Panc1 (cell line): Measurements from ENCODE around the gene IQCC. TPM values are rescaled to one million over a fixed set of nuclear protein-coding genes. Genes with fewer than 3 reads are reported as not detected.

Experiments
- ATAC-seq: fragments of 200-7000 bp; cut with Tn5 transposase; 2 replicates; pipeline ENCODE4 v1.9.1; 2020; ENCODE audit warnings: mild to moderate bottlenecking, moderate library complexity
- BruUV-seq: library from RNA; stranded (reverse); fragments of 400-500 nt; replicated peaks from 2 replicates; lab custom pipeline; 2021; lab: Mats Ljungman, UMichigan
- CTCF ChIA-PET: fragments of 300-600 bp; sonication (Branson Sonifier 250); formaldehyde crosslinking; loops from one replicate; lab custom pipeline; 2022; ENCODE audit warnings: antibody characterized with exemption; lab: Charles Lee
- POLR2A ChIA-PET: fragments of 300-600 bp; sonication (Branson Sonifier 250); formaldehyde crosslinking; loops from one replicate; lab custom pipeline; 2022; ENCODE audit warnings: antibody characterized with exemption; lab: Charles Lee
- DNase-seq: peaks from one replicate; pipeline ENCODE4 v3.0.0-alpha.2; 2010; ENCODE audit warnings: low read depth, low spot score
- H3K27ac ChIP-seq: 2 replicates; pipeline ENCODE4 v1.5.1; 2011; ENCODE audit warnings: mild to moderate bottlenecking, low read length, inconsistent platforms
- H3K27me3 ChIP-seq: fragments of 200-500 bp; sonication (Bioruptor generic); 2 replicates; pipeline ENCODE4 v1.6.0; 2014; ENCODE audit warnings: low read length, inconsistent platforms; ENCODE audit not compliant: control insufficient read depth, insufficient read depth
- H3K36me3 ChIP-seq: fragments of 200-500 bp; sonication (Bioruptor generic); 2 replicates; pipeline ENCODE4 v1.5.1; 2014; ENCODE audit warnings: inconsistent platforms, mild to moderate bottlenecking, low read length, moderate library complexity; ENCODE audit not compliant: control insufficient read depth, insufficient read depth
- H3K4me1 ChIP-seq: 2 replicates; pipeline ENCODE4 v1.5.1; 2011; ENCODE audit warnings: inconsistent platforms, mild to moderate bottlenecking, low read length, moderate library complexity; ENCODE audit not compliant: control insufficient read depth, insufficient read depth
- H3K4me3 ChIP-seq, 2 experiments: 2 replicates each; pipeline ENCODE4 v1.5.1; 2011 to 2012; ENCODE audit warnings: low read depth in 2 of 2, low read length in 2 of 2, mild to moderate bottlenecking in 2 of 2, inconsistent platforms in 1 of 2, moderate library complexity in 1 of 2
- H3K9me3 ChIP-seq: fragments of 200-500 bp; sonication (Bioruptor generic); 2 replicates; pipeline ENCODE4 v1.5.1; 2014; ENCODE audit warnings: low read depth, mild to moderate bottlenecking, inconsistent platforms, low read length, moderate library complexity; ENCODE audit not compliant: control insufficient read depth, insufficient read depth
- POLR2AphosphoS5 ChIP-seq: IDR thresholded peaks from 2 replicates; pipeline ENCODE4 v1.6.1; 2012; ENCODE audit warnings: mild to moderate bottlenecking, low read depth, low read length, moderate library complexity
- SIN3A ChIP-seq: IDR thresholded peaks from 2 replicates; pipeline ENCODE4 v1.6.1; 2012; ENCODE audit warnings: low read depth, mild to moderate bottlenecking, low read length, moderate library complexity, borderline replicate concordance; ENCODE audit not compliant: insufficient read depth
- TCF7L2 ChIP-seq: IDR thresholded peaks from 2 replicates; pipeline ENCODE4 v1.6.1; 2011; ENCODE audit warnings: mild to moderate bottlenecking, low read depth, low read length, inconsistent platforms
- in situ Hi-C: cut with HindIII; loops from 2 replicates; pipeline ENCODE4 v1.10.0; 2016; ENCODE audit warnings: low sequenced_read_pairs, low pct_unique_long_range_greater_than_20kb
- intact Hi-C: fragments of 100-400 bp; cut with micrococcal nuclease; formaldehyde crosslinking; loops from one replicate; pipeline ENCODE4 v1.10.0; 2022; ENCODE audit not compliant: unreplicated experiment
- total RNA-seq: library from RNA; stranded (reverse); gene quantifications from one replicate; pipeline ENCODE4 v1.2.1, GENCODE V29; 2021; ENCODE audit not compliant: unreplicated experiment
- TF ChIP-seq, protein P1 (sequence below), 2 experiments: IDR thresholded peaks; 2 replicates each; pipeline ENCODE4 v1.6.1; 2011 to 2012; ENCODE audit warnings: low read depth in 2 of 2, control low read depth in 1 of 2, low read length in 1 of 2, mild to moderate bottlenecking in 1 of 2, moderate library complexity in 1 of 2; ENCODE audit not compliant: insufficient read depth in 1 of 2
- TF ChIP-seq, protein P2 (sequence below): fragments of 450-650 bp; IDR thresholded peaks from 2 replicates; pipeline ENCODE4 v1.5.1; 2017; ENCODE audit warnings: mild to moderate bottlenecking

IQCC gene
- total RNA-seq, 1 experiment from 2014 or later: 4.4 TPM

DNA sequence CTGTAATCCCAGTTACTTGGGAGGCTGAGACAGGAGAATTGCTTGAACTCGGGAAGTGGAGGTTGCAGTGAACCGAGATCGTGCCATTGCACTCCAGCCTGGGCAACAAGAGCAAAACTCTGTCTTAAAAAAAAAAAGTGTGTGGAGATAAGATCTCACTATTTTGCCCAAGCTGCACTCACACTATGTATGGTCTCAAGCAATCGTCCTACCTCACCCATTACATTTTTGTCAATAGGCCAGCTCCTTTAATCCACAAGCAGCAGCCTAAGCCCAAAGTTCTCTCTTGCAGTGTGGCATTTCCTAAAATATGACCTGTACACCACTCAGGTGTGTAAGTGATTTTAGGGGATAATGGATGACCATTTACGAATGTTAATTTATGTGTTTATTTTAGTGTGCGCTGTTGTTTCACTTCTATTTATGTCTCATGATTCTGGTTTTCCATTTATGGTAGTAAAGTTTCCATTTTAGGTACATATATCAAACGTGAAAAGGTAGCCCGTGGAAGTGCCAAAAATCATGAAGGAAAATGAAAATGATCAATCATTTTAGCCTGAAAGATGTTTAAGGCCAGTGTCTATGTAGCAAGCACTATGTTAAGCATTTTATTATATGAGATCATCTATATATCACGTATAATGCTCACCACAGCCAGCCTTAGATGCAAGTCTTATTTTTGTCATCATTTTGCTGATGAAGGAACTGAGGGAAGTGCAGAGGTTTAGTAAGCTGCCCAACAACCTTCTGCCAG is 51.2 kb downstream of the IQCC start:
- TF ChIP-seq, protein P1, sequence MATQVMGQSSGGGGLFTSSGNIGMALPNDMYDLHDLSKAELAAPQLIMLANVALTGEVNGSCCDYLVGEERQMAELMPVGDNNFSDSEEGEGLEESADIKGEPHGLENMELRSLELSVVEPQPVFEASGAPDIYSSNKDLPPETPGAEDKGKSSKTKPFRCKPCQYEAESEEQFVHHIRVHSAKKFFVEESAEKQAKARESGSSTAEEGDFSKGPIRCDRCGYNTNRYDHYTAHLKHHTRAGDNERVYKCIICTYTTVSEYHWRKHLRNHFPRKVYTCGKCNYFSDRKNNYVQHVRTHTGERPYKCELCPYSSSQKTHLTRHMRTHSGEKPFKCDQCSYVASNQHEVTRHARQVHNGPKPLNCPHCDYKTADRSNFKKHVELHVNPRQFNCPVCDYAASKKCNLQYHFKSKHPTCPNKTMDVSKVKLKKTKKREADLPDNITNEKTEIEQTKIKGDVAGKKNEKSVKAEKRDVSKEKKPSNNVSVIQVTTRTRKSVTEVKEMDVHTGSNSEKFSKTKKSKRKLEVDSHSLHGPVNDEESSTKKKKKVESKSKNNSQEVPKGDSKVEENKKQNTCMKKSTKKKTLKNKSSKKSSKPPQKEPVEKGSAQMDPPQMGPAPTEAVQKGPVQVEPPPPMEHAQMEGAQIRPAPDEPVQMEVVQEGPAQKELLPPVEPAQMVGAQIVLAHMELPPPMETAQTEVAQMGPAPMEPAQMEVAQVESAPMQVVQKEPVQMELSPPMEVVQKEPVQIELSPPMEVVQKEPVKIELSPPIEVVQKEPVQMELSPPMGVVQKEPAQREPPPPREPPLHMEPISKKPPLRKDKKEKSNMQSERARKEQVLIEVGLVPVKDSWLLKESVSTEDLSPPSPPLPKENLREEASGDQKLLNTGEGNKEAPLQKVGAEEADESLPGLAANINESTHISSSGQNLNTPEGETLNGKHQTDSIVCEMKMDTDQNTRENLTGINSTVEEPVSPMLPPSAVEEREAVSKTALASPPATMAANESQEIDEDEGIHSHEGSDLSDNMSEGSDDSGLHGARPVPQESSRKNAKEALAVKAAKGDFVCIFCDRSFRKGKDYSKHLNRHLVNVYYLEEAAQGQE (IDR thresholded peaks at IDR 0.05; ENCODE audit: insufficient read depth in 1 of 2, low read depth in 2 of 2, low read length in 1 of 2): no peak
- no peak for TF ChIP-seq TCF7L2
- TF ChIP-seq, protein P2, sequence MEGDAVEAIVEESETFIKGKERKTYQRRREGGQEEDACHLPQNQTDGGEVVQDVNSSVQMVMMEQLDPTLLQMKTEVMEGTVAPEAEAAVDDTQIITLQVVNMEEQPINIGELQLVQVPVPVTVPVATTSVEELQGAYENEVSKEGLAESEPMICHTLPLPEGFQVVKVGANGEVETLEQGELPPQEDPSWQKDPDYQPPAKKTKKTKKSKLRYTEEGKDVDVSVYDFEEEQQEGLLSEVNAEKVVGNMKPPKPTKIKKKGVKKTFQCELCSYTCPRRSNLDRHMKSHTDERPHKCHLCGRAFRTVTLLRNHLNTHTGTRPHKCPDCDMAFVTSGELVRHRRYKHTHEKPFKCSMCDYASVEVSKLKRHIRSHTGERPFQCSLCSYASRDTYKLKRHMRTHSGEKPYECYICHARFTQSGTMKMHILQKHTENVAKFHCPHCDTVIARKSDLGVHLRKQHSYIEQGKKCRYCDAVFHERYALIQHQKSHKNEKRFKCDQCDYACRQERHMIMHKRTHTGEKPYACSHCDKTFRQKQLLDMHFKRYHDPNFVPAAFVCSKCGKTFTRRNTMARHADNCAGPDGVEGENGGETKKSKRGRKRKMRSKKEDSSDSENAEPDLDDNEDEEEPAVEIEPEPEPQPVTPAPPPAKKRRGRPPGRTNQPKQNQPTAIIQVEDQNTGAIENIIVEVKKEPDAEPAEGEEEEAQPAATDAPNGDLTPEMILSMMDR: no peak
- TF ChIP-seq POLR2AphosphoS5: no peak
- no peak for TF ChIP-seq SIN3A
- no TSS peak for BruUV-seq
- CTCF ChIA-PET: no interaction called here
- DNase-seq: no peak
- Histone ChIP-seq H3K36me3 (no peaks in the 10 kb centered on the region), H3K27ac (no peak overlapping the region), H3K27me3 (no peaks in the 10 kb centered on the region), H3K4me3 (no peak overlapping the region), H3K9me3 (no peaks in the 10 kb centered on the region), H3K4me1 (no peaks in the 10 kb centered on the region)
- in situ Hi-C loops (no loop called here), intact Hi-C loops (no loop called here)
- ATAC-seq: no peak
- POLR2A ChIA-PET: interaction anchor here (0.5 kb wide), 1 partner anchor 25 kb away, joined by 4 read pairs; no protein-coding TSS in a partner anchor

DNA sequence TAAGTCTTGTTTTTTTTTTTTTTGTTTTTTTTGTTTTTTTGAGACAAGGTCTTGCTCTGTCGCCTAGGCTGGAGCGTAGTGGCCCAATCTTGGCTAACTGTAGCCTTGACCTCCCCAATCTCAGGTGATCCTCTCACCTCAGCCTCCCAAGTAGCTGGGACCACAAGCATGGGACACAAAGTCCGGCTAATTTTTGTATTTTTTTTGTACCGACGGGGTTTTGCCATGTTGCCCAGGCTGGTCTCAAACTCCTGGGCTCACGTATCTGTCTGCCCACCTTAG is 51.7 kb downstream of the IQCC start:
- POLR2A ChIA-PET: interaction anchor here (0.5 kb wide), 1 partner anchor 26 kb away, joined by 4 read pairs; no protein-coding TSS in a partner anchor

More for the DNA sequence above, 51.7 kb downstream of the IQCC start:
- no TSS peak for BruUV-seq
- no peak overlapping the region for H3K27ac ChIP-seq
- no peaks in the 10 kb centered on the region for H3K27me3 ChIP-seq
- DNase-seq (no peak), ATAC-seq (no peak)
- H3K4me3 ChIP-seq: no peak overlapping the region
- intact Hi-C loops (no loop called here), in situ Hi-C loops (no loop called here)
- CTCF ChIA-PET: no interaction called here
- H3K4me1 ChIP-seq: no peaks in the 10 kb centered on the region
- H3K9me3 ChIP-seq: no peaks in the 10 kb centered on the region
- no peak for TF ChIP-seq POLR2AphosphoS5
- TF ChIP-seq TCF7L2: no peak
- TF ChIP-seq, protein P1 (IDR thresholded peaks at IDR 0.05; ENCODE audit: insufficient read depth in 1 of 2, low read depth in 2 of 2, low read length in 1 of 2): no peak
- TF ChIP-seq SIN3A: no peak
- TF ChIP-seq, protein P2: no peak
- H3K36me3 ChIP-seq: no peaks in the 10 kb centered on the region
